ENCODE data around the gene RGP1. TPM values are rescaled to one million over a fixed set of nuclear protein-coding genes. Genes with fewer than 3 reads are reported as not detected.

RGP1 gene
- polyA plus RNA-seq, 6 donors from 2014 or later: 1.9 to 14.2 (median 6.9) TPM

DNA sequence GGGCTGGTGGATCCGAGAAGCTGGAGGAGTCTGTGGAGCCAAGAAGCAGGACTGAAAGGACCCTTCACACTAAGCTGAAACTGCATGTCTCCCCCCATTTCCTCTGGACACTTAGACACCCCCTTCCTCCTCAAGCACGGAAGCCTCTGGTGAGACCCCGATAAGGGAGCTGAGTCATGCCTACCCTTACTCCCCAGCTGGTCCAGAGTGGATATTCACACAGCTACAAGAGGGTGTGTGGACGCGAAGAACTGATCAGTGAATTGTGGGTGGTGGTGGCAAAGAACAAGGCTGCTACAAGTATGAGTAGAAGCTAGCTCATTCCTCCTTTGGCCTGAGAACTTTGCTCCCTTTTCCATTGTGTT lies 21.4 kb upstream of the RGP1 start:
- Mint-ChIP-seq H3K9me3 (no peaks in the 10 kb centered on the region), H3K27ac (peak overlapping the region in 1 of 6 donors; percentile 30), H3K36me3 (peaks cover 0 to 11% of the 10 kb centered on the region in 2 donors), H3K27me3 (no peaks in the 10 kb centered on the region), H3K4me3 (peak overlapping the region in 1 of 8 donors; percentile 78), H3K4me1 (peaks cover 3 to 20% (median 9%) of the 10 kb centered on the region in 3 donors)
- ATAC-seq (ENCODE audit: low read depth in 2 of 2): no peak
- no peak for DNase-seq

DNA sequence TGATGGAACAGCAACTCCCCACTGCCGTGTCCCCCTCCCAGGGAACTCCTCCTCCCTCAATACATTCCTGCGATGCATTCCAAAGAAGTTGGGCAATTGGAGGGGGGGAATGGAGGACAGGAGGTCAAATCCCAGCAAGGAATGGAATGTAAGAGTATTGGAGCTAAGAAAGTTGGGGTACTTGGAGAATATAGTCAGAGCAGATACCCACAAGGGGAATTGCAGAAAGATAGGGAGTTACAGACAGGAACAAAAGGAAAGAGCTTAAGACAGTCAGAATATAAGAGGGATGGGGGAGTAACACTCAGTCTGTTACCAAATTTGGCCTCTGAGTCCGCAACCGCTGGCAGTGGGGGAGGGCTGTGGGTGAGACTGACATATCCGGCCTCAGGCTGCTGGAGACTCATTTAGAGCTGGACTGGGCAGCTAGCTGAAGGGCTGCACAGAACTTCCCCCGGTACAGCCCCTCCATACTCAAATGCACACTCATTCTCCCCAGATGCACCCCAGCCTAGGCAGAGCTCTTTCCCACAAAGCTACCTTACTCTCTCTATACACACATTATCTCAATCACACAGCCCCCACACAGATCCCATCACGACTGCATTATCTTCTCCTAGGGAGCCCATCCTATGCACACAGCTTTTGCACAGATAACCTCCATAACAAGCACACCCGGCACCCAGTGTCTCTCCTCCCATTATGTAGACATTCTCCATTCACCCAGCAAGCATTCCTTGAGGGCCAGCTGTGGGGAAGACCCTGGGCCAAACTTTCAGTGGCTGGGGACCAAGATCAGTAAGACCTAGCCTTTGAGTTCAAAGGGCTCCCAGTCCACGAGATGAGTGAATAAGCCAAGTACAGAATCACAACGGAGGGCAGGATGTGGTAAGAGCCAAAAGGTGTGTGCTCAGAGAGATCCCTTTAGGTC lies 20.8 kb upstream of the RGP1 start:
- DNase-seq (no peak), ATAC-seq (ENCODE audit: low read depth in 2 of 2) (no peak)
- H3K27me3 Mint-ChIP-seq: no peaks in the 10 kb centered on the region
- no peak overlapping the region for H3K27ac Mint-ChIP-seq
- peaks cover 0 to 11% of the 10 kb centered on the region in 2 donors for H3K36me3 Mint-ChIP-seq
- peaks cover 10 to 25% (median 15%) of the 10 kb centered on the region in 3 donors for H3K4me1 Mint-ChIP-seq
- no peaks in the 10 kb centered on the region for H3K9me3 Mint-ChIP-seq
- no peak overlapping the region for H3K4me3 Mint-ChIP-seq

DNA sequence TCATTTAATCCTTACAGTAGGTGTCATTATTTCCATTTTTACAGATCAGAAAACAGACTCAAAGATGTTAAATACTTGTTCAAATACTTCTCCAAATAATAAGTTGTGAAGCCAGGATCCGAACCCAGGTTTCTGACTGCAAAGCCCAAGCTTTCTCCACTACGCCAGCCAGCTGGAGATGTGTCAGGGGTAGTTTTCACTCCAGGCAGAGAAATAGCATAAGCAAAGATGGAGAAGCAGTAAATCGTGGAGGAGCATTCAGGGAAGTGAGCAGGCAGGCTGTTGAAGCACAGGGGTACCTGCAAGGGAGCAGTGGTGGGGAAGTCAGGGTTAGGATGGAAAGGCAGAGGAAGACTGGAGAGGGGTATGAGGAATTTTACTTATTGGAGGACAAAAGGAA lies 20.0 kb upstream of the RGP1 start:
- no peak overlapping the region for H3K27ac Mint-ChIP-seq
- no peak overlapping the region for H3K4me3 Mint-ChIP-seq
- H3K36me3 Mint-ChIP-seq: peaks cover 0 to 11% of the 10 kb centered on the region in 2 donors
- peaks cover 11 to 26% (median 17%) of the 10 kb centered on the region in 3 donors for H3K4me1 Mint-ChIP-seq
- ATAC-seq (ENCODE audit: low read depth in 2 of 2) (no peak), DNase-seq (no peak)
- H3K9me3 Mint-ChIP-seq: no peaks in the 10 kb centered on the region
- no peaks in the 10 kb centered on the region for H3K27me3 Mint-ChIP-seq

DNA sequence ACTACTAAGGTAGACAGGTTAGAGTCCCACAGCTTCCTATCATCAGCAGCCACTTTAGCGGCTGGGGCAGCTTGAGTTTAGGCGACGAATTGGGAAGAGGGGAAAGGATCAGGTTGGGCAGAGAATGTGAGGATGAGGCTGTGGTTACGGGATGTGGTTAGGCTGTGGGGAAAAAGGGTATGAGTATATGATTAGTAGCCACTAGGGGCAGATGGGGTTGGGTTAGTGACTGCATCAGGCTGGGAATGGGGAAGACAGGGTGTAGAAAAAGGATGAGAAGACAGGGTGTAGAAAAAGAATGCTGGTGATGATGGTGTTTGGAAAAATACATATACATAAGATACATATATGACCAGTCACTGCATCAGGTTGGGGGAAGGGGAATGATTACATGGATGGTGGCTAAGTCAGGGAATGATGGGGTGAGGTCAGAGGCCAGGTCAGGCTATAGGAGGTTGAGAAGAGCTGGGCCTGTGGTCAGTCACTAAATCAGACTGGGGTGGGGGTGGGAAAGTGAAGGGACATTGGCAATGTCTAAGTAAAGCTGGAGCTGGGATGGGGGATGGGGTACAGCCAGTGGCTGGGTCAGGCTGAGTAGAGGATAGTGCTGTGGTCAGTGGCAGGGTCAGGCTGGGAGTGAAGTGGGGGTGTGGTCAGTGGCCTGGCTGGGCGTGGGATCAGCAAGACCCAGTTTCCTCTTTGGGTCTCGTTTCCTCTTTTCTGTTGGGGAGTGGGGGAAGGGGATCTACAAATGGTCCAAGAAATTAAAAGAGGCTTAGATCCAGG lies 19.2 kb upstream of the RGP1 start:
- ATAC-seq (ENCODE audit: low read depth in 2 of 2) (no peak), DNase-seq (no peak)
- Mint-ChIP-seq H3K9me3 (no peaks in the 10 kb centered on the region), H3K4me1 (peaks cover 11 to 22% (median 12%) of the 10 kb centered on the region in 3 donors), H3K36me3 (peaks cover 0 to 6% of the 10 kb centered on the region in 2 donors), H3K4me3 (no peak overlapping the region), H3K27ac (peak overlapping the region in 4 of 6 donors; percentile 33 to 92 (median 55)), H3K27me3 (no peaks in the 10 kb centered on the region)

DNA sequence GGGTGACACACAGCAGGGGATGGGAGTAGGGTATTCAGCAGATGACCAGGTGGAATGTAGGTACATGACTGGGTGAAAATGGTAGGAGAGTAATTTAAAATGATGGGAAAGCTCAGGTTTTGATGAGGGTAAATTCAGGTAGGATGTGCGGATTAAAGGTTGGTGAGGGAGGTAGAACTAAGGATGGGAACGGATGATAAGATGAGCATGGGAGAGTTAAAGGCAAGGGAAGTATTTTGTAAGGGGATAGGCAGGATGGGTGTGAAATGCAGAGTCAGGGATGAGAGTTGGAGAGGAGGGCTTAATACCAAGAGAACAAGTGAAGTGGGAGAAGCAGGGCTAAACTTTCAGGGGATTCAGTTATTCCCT lies 18.6 kb upstream of the RGP1 start:
- Mint-ChIP-seq H3K9me3 (no peaks in the 10 kb centered on the region), H3K27ac (peak overlapping the region in 3 of 6 donors; percentile 42 to 92 (median 74)), H3K4me1 (peaks cover 11 to 26% (median 12%) of the 10 kb centered on the region in 3 donors), H3K4me3 (no peak overlapping the region), H3K27me3 (no peaks in the 10 kb centered on the region), H3K36me3 (peaks cover 4 to 8% of the 10 kb centered on the region in 2 donors)
- DNase-seq (no peak), ATAC-seq (ENCODE audit: low read depth in 2 of 2) (no peak)

DNA sequence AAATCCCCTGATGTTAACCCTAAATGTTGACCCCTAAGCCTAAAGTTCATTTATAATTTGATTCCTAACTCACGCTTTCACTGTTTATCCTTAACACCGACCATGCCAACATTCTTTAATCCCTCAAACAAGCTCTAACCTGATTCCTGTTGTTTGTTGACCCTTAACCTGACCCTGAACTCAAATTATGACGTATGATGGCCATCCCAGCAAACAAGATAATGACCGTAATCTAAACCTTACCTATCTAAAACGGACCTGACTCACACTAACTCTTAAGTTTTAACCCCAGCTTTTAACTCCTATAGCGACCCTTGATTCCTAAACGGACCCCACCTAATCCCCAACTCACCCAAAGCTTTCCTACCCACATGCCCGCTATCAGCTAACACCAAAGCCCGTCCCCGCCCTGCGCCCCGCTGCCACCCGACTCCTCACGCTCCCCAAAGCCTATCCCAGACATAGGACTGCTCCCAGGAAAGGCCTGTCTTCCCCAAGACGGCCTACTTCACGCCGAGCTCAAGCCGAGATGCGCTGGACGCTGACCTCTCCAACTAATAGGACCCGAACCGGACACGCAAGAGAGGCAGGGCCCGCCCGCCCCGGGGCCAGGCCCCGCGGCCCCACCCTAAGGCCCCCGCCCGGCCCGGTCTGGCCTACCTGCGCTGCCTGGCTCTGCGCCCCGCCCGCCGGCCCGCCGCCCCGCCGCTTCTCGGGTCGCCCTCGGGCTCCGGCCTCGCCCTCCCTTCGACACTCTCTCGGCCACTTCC lies 17.5 kb upstream of the RGP1 start:
- Mint-ChIP-seq H3K9me3 (no peaks in the 10 kb centered on the region), H3K27me3 (no peaks in the 10 kb centered on the region), H3K36me3 (peaks cover 6 to 9% of the 10 kb centered on the region in 2 donors), H3K4me3 (peak overlapping the region in 2 of 8 donors; percentile 96 to 98), H3K4me1 (peaks cover 12 to 30% (median 16%) of the 10 kb centered on the region in 3 donors), H3K27ac (peak overlapping the region in 5 of 6 donors; percentile 54 to 98 (median 96))
- ATAC-seq (ENCODE audit: low read depth in 2 of 2) (no peak), DNase-seq (peak; percentile 39)

DNA sequence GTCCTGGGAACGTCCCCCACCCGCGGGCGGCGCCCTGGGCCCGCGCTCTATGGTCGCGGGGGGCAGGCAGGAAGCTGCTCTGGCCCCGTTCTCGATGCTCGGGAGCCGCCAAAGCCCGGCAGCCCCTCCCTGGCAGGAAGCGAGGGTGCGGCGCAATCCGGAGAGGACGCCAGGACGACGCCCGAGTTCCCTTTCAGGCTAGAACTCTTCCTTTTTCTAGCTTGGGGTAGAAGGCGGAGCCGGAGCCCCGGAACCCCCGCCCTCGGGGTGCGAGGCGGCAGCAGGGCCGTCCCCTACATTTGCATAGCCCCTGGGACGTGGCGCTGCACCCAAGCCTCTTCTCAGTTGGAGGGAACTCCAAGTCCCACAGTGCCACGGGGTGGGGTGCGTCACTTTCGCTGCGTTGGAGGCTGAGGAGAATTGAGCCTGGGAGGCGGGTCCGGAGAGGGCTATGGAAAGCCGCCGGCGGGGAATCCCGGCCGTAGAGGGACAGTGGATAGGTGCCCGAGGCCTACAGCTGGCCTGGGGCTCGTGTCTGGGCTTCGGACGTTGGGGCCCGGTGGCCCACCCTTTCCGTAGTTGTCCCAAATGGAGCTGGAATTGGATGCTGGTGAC lies 16.8 kb upstream of the RGP1 start, which contains the start of the genes CREB3 and TLN1:
Gene CREB3 (plus strand): TSS at position 482 of the 615 bp plus-strand sequence. CDS start 107 bp downstream, at position 589.
Gene TLN1 (minus strand): TSS at position 11 of the 615 bp plus-strand sequence. CDS start 6,501 bp downstream, outside the sequence.
- Mint-ChIP-seq H3K9me3 (no peaks in the 10 kb centered on the region), H3K36me3 (peaks cover 6 to 9% of the 10 kb centered on the region in 2 donors), H3K27me3 (no peaks in the 10 kb centered on the region), H3K27ac (peak within 1 kb of the TSS in 5 of 6 donors; percentile 90 to 98 (median 96)), H3K4me3 (peak within 1 kb of the TSS in 2 of 8 donors; percentile 96 to 98), H3K4me1 (peaks cover 12 to 30% (median 16%) of the 10 kb centered on the region in 3 donors)
- ATAC-seq (ENCODE audit: low read depth in 2 of 2) (peak; percentile 87), DNase-seq (peak; percentile 99)

DNA sequence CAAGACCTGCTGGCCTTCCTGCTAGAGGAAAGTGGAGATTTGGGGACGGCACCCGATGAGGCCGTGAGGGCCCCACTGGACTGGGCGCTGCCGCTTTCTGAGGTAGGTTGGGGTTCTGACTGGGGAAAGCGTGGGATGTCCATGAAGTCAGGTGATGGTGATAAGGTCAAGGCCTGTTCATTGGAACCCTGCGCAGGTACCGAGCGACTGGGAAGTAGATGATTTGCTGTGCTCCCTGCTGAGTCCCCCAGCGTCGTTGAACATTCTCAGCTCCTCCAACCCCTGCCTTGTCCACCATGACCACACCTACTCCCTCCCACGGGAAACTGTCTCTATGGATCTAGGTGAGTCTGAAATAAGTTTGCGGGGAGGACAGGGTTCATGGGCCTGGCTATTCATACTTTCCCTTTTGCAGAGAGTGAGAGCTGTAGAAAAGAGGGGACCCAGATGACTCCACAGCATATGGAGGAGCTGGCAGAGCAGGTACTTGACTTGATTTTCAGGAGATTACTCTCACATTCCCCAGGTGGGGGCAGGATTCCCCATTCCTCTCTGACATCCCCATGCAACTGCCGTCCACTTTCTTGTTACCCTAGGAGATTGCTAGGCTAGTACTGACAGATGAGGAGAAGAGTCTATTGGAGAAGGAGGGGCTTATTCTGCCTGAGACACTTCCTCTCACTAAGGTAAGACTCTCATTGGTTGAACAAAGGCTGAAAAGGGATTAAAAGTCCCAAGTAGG lies 16.1 kb upstream of the RGP1 start:
- H3K27ac Mint-ChIP-seq: peak overlapping the region in 5 of 6 donors; percentile 90 to 98 (median 95)
- no peaks in the 10 kb centered on the region for H3K9me3 Mint-ChIP-seq
- no peak for ATAC-seq (ENCODE audit: low read depth in 2 of 2)

DNA sequence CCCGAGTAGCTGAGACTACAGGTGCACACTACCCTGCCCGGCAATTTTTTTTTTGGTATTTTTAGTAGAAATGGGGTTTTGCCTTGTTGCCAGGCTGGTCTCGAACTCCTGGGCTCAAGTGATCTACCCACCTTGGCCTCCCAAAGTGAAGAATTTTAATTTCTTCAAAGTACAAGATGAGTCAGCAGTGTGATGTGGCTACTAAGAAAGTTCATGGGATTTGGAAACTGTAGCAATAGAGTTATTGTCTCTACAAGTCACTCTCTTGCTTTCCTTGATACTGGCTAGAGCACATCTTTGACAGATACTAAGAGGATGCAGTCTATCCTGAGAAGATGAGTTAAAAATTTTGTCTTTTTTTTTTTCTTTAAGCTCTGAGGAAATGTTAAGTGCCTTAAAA lies 15.0 kb upstream of the RGP1 start:
- Mint-ChIP-seq H3K9me3 (no peaks in the 10 kb centered on the region), H3K27me3 (no peaks in the 10 kb centered on the region), H3K27ac (no peak overlapping the region), H3K36me3 (peaks cover 6 to 17% of the 10 kb centered on the region in 2 donors), H3K4me1 (peaks cover 12 to 30% (median 16%) of the 10 kb centered on the region in 3 donors), H3K4me3 (no peak overlapping the region)
- ATAC-seq (ENCODE audit: low read depth in 2 of 2) (no peak), DNase-seq (no peak)

More for the DNA sequence above, 16.1 kb upstream of the RGP1 start:
- peak overlapping the region in 2 of 8 donors; percentile 96 to 98 for H3K4me3 Mint-ChIP-seq
- no peaks in the 10 kb centered on the region for H3K27me3 Mint-ChIP-seq
- H3K4me1 Mint-ChIP-seq: peaks cover 12 to 30% (median 16%) of the 10 kb centered on the region in 3 donors
- no peak for DNase-seq
- H3K36me3 Mint-ChIP-seq: peaks cover 6 to 9% of the 10 kb centered on the region in 2 donors

DNA sequence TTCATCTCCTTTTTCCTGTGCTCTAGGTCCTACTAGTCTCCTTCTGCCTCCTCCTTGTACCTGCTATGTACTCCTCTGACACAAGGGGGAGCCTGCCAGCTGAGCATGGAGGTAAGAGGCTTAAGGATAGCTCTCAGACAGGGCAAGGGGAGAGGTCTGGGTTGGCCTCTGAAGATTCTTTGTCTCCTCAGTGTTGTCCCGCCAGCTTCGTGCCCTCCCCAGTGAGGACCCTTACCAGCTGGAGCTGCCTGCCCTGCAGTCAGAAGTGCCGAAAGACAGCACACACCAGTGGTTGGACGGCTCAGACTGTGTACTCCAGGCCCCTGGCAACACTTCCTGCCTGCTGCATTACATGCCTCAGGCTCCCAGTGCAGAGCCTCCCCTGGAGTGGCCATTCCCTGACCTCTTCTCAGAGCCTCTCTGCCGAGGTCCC lies 12.9 kb upstream of the RGP1 start:
- peaks cover 12 to 26% (median 16%) of the 10 kb centered on the region in 3 donors for H3K4me1 Mint-ChIP-seq
- no peaks in the 10 kb centered on the region for H3K27me3 Mint-ChIP-seq
- DNase-seq: peak; percentile 67
- ATAC-seq (ENCODE audit: low read depth in 2 of 2): no peak
- H3K27ac Mint-ChIP-seq: peak overlapping the region in 3 of 6 donors; percentile 5 to 85 (median 32)
- H3K36me3 Mint-ChIP-seq: peaks cover 6 to 24% of the 10 kb centered on the region in 2 donors
- H3K4me3 Mint-ChIP-seq: peak overlapping the region in 2 of 8 donors; percentile 71 to 76
- H3K9me3 Mint-ChIP-seq: no peaks in the 10 kb centered on the region

DNA sequence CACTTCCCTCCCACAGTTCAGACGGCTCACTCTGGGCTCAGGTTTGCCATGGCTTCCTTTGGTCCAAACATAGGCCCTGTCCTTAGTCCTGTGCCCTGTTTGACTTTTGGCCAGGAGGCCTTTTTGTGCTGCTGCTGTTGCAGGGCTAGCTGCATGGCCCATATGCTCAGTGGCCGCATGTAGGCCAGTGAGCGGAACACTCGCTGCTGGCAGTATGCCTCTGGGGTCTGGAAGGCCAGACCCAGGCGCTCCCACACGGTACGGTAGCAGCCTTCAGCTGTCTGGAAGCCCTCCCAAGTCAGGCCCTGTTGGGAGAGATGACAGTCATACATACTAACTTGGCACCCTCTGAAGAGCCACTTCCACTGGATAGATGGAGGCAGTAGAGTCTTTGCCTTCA lies 11.9 kb upstream of the RGP1 start:
- H3K9me3 Mint-ChIP-seq: no peaks in the 10 kb centered on the region
- H3K27me3 Mint-ChIP-seq: no peaks in the 10 kb centered on the region
- peaks cover 10 to 30% of the 10 kb centered on the region in 2 donors for H3K36me3 Mint-ChIP-seq
- DNase-seq (no peak), ATAC-seq (ENCODE audit: low read depth in 2 of 2) (no peak)
- H3K4me1 Mint-ChIP-seq: peaks cover 12 to 25% (median 14%) of the 10 kb centered on the region in 3 donors
- H3K27ac Mint-ChIP-seq: peak overlapping the region in 2 of 6 donors; percentile 5 to 22
- no peak overlapping the region for H3K4me3 Mint-ChIP-seq

DNA sequence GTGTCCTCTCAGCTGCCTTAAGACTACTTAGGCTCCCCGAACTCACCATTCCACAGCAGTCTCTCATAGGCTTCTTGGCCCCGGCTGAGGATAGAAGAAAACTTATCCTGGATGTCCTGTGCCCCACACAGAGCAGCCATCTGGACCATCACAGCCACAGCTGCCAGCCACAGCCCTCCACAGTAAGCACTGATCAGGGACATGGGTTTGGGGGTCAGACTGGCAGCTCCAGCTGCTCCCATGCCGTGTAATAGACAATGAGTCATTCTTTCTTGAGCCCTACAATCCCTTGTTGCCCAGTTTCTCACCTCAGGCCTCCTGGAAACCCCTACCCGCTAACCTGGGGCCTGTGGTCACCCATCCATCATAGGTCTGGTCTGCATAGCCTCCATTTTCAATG lies 10.9 kb upstream of the RGP1 start:
- H3K36me3 Mint-ChIP-seq: peaks cover 16 to 37% of the 10 kb centered on the region in 2 donors
- no peak for DNase-seq
- no peaks in the 10 kb centered on the region for H3K27me3 Mint-ChIP-seq
- peaks cover 3 to 22% (median 8%) of the 10 kb centered on the region in 3 donors for H3K4me1 Mint-ChIP-seq
- no peak overlapping the region for H3K4me3 Mint-ChIP-seq
- peak overlapping the region in 2 of 6 donors; percentile 43 to 81 for H3K27ac Mint-ChIP-seq
- no peaks in the 10 kb centered on the region for H3K9me3 Mint-ChIP-seq
- ATAC-seq (ENCODE audit: low read depth in 2 of 2): no peak

Measured in naive B cell (primary cell).